SH-SY5Y (cell line): ENCODE measurements around the gene KCNAB1.

Experiments used
- GATA2 ChIP-seq: IDR thresholded peaks from 2 replicates; pipeline ENCODE4 v1.6.1; 2011; ENCODE audit warnings: mild to moderate bottlenecking, low read depth, low read length
- GATA3 ChIP-seq: IDR thresholded peaks from 2 replicates; pipeline ENCODE4 v1.6.1; 2011; ENCODE audit warnings: low read depth, mild to moderate bottlenecking, low read length, moderate library complexity

DNA sequence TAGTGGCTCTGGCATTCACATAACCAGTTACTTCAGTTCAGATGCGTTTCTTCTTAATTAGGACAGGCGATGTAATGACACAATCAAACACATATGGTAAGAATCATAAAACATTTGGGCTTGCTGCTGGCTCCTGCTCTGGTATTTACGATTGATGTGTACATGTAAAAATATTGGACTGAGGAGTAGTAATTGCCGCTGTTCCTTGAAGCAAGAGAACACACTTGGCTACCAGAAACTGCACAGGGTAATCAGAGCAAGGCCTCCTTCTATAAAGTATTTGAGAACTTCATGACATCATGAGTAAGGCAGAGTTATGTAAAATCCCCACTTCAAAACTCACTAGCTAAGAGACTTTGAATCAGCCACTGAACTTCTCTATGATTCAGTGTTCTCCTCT lies 276.5 kb downstream of the KCNAB1 start:
- TF ChIP-seq GATA2 (no peak), GATA3 (no peak)
